ENCODE measurements around the gene ZW10. TPM values are rescaled to one million over a fixed set of nuclear protein-coding genes. Genes with fewer than 3 reads are reported as not detected.

The ZW10 gene
- total and polyA plus RNA-seq, 10 of the 15 experiments (the other 5 are each of a cell fraction or from before 2014, with no cell fraction given), result 5.4 to 32.0 (median 17.3) TPM

DNA sequence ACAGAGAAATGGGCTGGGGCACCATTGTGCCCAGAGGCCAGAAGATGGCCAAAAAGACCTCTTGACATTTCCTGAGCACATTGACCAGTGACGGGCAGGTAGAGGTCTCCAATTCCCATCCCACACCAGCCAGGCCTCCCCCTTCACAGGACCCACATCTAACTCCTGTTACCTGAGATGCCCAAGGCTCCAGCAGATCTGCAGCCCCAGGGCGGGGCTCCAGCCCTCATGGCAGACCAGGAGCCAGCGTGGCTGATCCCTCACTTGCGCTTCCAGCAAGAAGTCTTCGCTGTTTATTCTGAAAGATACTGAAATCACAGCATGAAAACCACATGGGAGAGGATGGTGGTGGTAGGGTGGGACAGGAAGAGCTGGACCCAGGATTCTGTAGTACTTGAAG lies 76.4 kb downstream of the ZW10 start:
- Histone ChIP-seq H3K79me2 (ENCODE audit: control insufficient read depth, insufficient read depth, low read length) (no peaks in the 10 kb centered on the region), H3K4me1 (ENCODE audit: control insufficient read depth, insufficient read depth, low read length) (no peaks in the 10 kb centered on the region), H2AFZ (ENCODE audit: control insufficient read depth, low read depth, low read length) (no peak overlapping the region), H3K4me2 (ENCODE audit: control insufficient read depth, insufficient read depth) (no peak overlapping the region), H3K36me3 (ENCODE audit: control insufficient read depth in 2 of 2, insufficient read depth in 2 of 2, low read length in 1 of 2) (no peaks in the 10 kb centered on the region), H3K27me3 (replicated peaks in 1 of 2; ENCODE audit: control insufficient read depth in 2 of 2, insufficient read depth in 2 of 2, low read length in 1 of 2) (peaks cover 0 to 1% of the 10 kb centered on the region in 2 experiments; a peak in 1 of 4 replicates), H3K9me3 (replicated peaks; ENCODE audit: control insufficient read depth, insufficient read depth, low read length) (no peaks in the 10 kb centered on the region), H3K27ac (ENCODE audit: control insufficient read depth, insufficient read depth) (no peak overlapping the region), H3K4me3 (no peak overlapping the region), H4K20me1 (ENCODE audit: control insufficient read depth, insufficient read depth) (no peaks in the 10 kb centered on the region), H3K9ac (ENCODE audit: control insufficient read depth, insufficient read depth, low read length) (no peak overlapping the region)
- BruUV-seq (replicated peaks), result no TSS peak
- intact Hi-C loops (cut with micrococcal nuclease; ENCODE audit: unreplicated experiment), result no loop called here
- WGBS (ENCODE audit: insufficient coverage, insufficient replicate concordance, low lambda C conversion rate, missing lambda C conversion rate), result 39% methylated on average over 5 of the region's 5 CpGs
- no peak for FAIRE-seq
- DNase-seq (ENCODE audit: low read depth, low spot score), result no peak
- ChIA-PET CTCF (no interaction called here), POLR2A (no interaction called here), SMC1A (ENCODE audit: uncharacterized antibody, unreplicated experiment) (no interaction called here), RAD21 (ENCODE audit: unreplicated experiment) (no interaction called here)
- in situ Hi-C loops (cut with MboI), result no loop called here
- TF ChIP-seq, protein P1, sequence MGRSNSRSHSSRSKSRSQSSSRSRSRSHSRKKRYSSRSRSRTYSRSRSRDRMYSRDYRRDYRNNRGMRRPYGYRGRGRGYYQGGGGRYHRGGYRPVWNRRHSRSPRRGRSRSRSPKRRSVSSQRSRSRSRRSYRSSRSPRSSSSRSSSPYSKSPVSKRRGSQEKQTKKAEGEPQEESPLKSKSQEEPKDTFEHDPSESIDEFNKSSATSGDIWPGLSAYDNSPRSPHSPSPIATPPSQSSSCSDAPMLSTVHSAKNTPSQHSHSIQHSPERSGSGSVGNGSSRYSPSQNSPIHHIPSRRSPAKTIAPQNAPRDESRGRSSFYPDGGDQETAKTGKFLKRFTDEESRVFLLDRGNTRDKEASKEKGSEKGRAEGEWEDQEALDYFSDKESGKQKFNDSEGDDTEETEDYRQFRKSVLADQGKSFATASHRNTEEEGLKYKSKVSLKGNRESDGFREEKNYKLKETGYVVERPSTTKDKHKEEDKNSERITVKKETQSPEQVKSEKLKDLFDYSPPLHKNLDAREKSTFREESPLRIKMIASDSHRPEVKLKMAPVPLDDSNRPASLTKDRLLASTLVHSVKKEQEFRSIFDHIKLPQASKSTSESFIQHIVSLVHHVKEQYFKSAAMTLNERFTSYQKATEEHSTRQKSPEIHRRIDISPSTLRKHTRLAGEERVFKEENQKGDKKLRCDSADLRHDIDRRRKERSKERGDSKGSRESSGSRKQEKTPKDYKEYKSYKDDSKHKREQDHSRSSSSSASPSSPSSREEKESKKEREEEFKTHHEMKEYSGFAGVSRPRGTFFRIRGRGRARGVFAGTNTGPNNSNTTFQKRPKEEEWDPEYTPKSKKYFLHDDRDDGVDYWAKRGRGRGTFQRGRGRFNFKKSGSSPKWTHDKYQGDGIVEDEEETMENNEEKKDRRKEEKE (IDR thresholded peaks at IDR 0.05), result no peak
- TF ChIP-seq PAX8 (IDR thresholded peaks at IDR 0.05) (no peak), NFXL1 (IDR thresholded peaks at IDR 0.05; ENCODE audit: borderline replicate concordance) (no peak), ASH2L (IDR thresholded peaks at IDR 0.05; ENCODE audit: borderline replicate concordance, low read depth) (no peak), RELA (IDR thresholded peaks at IDR 0.05; ENCODE audit: borderline replicate concordance, partially characterized antibody) (no peak), ZSCAN29 (IDR thresholded peaks at IDR 0.05) (no peak), NFYB (IDR thresholded peaks at IDR 0.05; ENCODE audit: insufficient read depth, low read depth, low read length) (no peak), RAD51 (IDR thresholded peaks at IDR 0.05) (no peak), KAT2A (conservative IDR thresholded peaks at IDR 0.05; ENCODE audit: control insufficient read depth, low read depth, low read length) (no peak), HDGF (IDR thresholded peaks at IDR 0.05) (no peak)
- TF ChIP-seq, protein P2, sequence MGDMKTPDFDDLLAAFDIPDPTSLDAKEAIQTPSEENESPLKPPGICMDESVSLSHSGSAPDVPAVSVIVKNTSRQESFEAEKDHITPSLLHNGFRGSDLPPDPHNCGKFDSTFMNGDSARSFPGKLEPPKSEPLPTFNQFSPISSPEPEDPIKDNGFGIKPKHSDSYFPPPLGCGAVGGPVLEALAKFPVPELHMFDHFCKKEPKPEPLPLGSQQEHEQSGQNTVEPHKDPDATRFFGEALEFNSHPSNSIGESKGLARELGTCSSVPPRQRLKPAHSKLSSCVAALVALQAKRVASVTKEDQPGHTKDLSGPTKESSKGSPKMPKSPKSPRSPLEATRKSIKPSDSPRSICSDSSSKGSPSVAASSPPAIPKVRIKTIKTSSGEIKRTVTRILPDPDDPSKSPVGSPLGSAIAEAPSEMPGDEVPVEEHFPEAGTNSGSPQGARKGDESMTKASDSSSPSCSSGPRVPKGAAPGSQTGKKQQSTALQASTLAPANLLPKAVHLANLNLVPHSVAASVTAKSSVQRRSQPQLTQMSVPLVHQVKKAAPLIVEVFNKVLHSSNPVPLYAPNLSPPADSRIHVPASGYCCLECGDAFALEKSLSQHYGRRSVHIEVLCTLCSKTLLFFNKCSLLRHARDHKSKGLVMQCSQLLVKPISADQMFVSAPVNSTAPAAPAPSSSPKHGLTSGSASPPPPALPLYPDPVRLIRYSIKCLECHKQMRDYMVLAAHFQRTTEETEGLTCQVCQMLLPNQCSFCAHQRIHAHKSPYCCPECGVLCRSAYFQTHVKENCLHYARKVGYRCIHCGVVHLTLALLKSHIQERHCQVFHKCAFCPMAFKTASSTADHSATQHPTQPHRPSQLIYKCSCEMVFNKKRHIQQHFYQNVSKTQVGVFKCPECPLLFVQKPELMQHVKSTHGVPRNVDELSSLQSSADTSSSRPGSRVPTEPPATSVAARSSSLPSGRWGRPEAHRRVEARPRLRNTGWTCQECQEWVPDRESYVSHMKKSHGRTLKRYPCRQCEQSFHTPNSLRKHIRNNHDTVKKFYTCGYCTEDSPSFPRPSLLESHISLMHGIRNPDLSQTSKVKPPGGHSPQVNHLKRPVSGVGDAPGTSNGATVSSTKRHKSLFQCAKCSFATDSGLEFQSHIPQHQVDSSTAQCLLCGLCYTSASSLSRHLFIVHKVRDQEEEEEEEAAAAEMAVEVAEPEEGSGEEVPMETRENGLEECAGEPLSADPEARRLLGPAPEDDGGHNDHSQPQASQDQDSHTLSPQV (IDR thresholded peaks at IDR 0.05), result no peak
- TF ChIP-seq, protein P3, sequence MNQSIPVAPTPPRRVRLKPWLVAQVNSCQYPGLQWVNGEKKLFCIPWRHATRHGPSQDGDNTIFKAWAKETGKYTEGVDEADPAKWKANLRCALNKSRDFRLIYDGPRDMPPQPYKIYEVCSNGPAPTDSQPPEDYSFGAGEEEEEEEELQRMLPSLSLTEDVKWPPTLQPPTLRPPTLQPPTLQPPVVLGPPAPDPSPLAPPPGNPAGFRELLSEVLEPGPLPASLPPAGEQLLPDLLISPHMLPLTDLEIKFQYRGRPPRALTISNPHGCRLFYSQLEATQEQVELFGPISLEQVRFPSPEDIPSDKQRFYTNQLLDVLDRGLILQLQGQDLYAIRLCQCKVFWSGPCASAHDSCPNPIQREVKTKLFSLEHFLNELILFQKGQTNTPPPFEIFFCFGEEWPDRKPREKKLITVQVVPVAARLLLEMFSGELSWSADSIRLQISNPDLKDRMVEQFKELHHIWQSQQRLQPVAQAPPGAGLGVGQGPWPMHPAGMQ (IDR thresholded peaks at IDR 0.05; ENCODE audit: borderline replicate concordance), result no peak
- TF ChIP-seq, protein P4, sequence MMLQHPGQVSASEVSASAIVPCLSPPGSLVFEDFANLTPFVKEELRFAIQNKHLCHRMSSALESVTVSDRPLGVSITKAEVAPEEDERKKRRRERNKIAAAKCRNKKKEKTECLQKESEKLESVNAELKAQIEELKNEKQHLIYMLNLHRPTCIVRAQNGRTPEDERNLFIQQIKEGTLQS (IDR thresholded peaks at IDR 0.05; ENCODE audit: borderline replicate concordance, extremely low read depth, low read depth, low read length), result no peak
- no peak for ATAC-seq

All from GM12878 (cell line).